ENCODE measurements around the gene PIGO. TPM values are rescaled to one million over a fixed set of nuclear protein-coding genes. Genes with fewer than 3 reads are reported as not detected.

The PIGO gene
- total RNA-seq, 1 experiment from 2014 or later: 23.4 TPM

DNA sequence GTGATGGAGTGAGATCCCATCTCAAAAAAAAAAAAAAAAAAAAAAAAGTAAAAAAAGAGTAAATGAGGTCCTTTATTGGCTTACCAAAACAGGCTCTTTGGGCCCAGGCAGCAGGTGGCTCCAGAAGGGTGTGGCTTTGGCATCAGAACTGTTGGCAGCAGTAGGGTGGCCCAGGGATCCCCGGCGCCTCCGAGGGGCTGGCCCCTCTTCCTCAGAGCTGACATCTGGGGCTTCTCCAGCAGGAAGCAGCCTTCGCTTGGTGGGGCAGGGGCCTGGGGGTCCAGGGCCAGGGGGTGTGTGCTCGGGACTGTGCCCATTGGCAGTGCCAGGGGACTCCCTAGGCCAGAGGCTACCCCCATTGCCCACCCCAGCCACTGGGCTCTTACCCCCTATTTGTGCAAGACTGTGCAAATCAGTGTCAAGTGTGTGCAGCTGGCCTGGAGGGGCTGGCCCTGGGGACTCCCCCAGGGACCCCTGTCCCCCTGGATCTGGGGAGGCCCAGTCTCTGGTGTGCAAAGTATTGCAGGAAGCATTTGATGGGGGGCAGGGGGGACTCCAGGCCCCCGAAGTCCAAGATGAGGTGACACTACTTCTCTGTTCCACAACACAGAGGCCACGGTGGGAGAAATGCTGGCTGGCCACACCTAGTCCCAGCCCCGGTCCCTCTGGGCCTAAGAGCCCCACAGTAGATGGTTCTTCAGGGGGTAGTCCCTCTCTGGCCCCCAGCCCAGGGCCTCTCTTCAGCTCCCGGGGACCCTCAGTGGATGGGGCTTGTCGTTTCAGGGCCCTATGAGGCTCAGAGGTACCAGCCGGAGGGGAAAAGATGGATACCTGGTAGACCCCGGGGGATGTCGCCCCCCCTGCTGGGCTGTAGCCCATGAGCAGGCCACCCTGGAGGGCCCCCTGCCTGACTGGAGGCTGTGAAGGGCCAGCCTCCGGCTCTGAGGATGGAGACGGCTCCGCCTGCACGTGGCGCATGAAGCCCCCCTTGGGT lies 11.2 kb upstream of the PIGO start:
- TF ChIP-seq, protein P1, sequence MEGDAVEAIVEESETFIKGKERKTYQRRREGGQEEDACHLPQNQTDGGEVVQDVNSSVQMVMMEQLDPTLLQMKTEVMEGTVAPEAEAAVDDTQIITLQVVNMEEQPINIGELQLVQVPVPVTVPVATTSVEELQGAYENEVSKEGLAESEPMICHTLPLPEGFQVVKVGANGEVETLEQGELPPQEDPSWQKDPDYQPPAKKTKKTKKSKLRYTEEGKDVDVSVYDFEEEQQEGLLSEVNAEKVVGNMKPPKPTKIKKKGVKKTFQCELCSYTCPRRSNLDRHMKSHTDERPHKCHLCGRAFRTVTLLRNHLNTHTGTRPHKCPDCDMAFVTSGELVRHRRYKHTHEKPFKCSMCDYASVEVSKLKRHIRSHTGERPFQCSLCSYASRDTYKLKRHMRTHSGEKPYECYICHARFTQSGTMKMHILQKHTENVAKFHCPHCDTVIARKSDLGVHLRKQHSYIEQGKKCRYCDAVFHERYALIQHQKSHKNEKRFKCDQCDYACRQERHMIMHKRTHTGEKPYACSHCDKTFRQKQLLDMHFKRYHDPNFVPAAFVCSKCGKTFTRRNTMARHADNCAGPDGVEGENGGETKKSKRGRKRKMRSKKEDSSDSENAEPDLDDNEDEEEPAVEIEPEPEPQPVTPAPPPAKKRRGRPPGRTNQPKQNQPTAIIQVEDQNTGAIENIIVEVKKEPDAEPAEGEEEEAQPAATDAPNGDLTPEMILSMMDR (conservative IDR thresholded peaks at IDR 0.05): no peak
- no CpG with 5 or more reads among the region's 18 CpGs for WGBS (ENCODE audit: extremely low coverage, insufficient read length, low lambda C conversion rate)
- DNase-seq: no peak

More for the DNA sequence above, 11.2 kb upstream of the PIGO start:
- Histone ChIP-seq H3K9me3 (ENCODE audit: control insufficient read depth, low read depth, low read length) (no peaks in the 10 kb centered on the region), H2BK12ac (ENCODE audit: insufficient read length, low read depth, low read length) (no peak overlapping the region), H3K79me1 (ENCODE audit: insufficient read depth, low read depth, low read length, poor library complexity, severe bottlenecking) (no peaks in the 10 kb centered on the region), H2BK20ac (ENCODE audit: low read depth, low read length, poor library complexity, severe bottlenecking) (no peak overlapping the region), H2AFZ (ENCODE audit: low read length) (no peak overlapping the region), H4K20me1 (ENCODE audit: control insufficient read depth, insufficient read depth, insufficient read length) (no peaks in the 10 kb centered on the region), H4K5ac (ENCODE audit: insufficient read length, low read depth, low read length) (no peak overlapping the region), H4K91ac (ENCODE audit: insufficient read length, low read depth, low read length) (no peak overlapping the region), H3T11ph (ENCODE audit: low read length) (no peak overlapping the region), H3K23me2 (ENCODE audit: insufficient read length, low read depth, low read length, poor library complexity, severe bottlenecking) (peaks cover 8% of the 10 kb centered on the region), H2BK120ac (ENCODE audit: low read depth, low read length, poor library complexity, severe bottlenecking) (no peak overlapping the region), H3K27ac (ENCODE audit: insufficient read length, low read depth, low read length) (no peak overlapping the region), H3K4ac (ENCODE audit: low read depth, low read length) (no peak overlapping the region), H4K8ac (replicated peaks; ENCODE audit: insufficient read length, low read depth, low read length) (no peak overlapping the region), H3K27me3 (ENCODE audit: insufficient read depth, low read length) (no peaks in the 10 kb centered on the region), H3K14ac (ENCODE audit: insufficient read depth, low read length) (no peak overlapping the region), H3K18ac (ENCODE audit: insufficient read length, low read depth, low read length) (no peak overlapping the region), H2BK15ac (ENCODE audit: low read depth, low read length) (no peak overlapping the region), H3K79me2 (ENCODE audit: insufficient read depth, low read length) (no peaks in the 10 kb centered on the region), H2AK5ac (ENCODE audit: insufficient read length, low read length) (no peak overlapping the region), H3K56ac (ENCODE audit: insufficient read length, low read depth, low read length) (no peak overlapping the region), H2BK5ac (ENCODE audit: insufficient read length, low read length) (no peak overlapping the region), H3K4me1 (ENCODE audit: insufficient read depth, low read length) (no peaks in the 10 kb centered on the region), H3K9ac (ENCODE audit: extremely low read depth, insufficient read length, low read length) (no peak overlapping the region), H3K4me2 (ENCODE audit: insufficient read depth, insufficient read length, low read length) (no peak overlapping the region), H3K23ac (ENCODE audit: insufficient read length, low read depth, low read length) (no peak overlapping the region)
- Mint-ChIP-seq H3K9me3 (no peaks in the 10 kb centered on the region; a peak in 1 of 5 replicates), H3K27ac (no peak overlapping the region), H3K27me3 (ENCODE audit: low read depth) (no peaks in the 10 kb centered on the region), H3K36me3 (ENCODE audit: insufficient read depth in 1 of 3, low read depth in 3 of 3) (peaks cover 2 to 18% (median 15%) of the 10 kb centered on the region in 3 experiments; a peak in 5 of 7 replicates), H3K4me1 (peaks cover 22 to 25% of the 10 kb centered on the region in 2 experiments), H3K4me3 (no peak overlapping the region)

Measured in H9 (cell line).